OCI-LY7 (cell line): ENCODE data around the gene PALLD.

Experiments
- EZH2phosphoT487 ChIP-seq: fragments of 200-600 bp; sonication (generic); IDR thresholded peaks from 2 replicates; pipeline ENCODE4 v1.6.1; 2018; ENCODE audit warnings: low read depth, borderline replicate concordance, mild to moderate bottlenecking, mixed run types, antibody characterized with exemption, low read length, moderate library complexity, mixed read lengths
- TF ChIP-seq, protein P1 (sequence below): fragments of 200-600 bp; sonication (generic); conservative IDR thresholded peaks from 2 replicates; pipeline ENCODE4 v1.5.1; 2014; ENCODE audit warnings: mild to moderate bottlenecking, antibody characterized with exemption, low read length, moderate library complexity, mixed read lengths

DNA sequence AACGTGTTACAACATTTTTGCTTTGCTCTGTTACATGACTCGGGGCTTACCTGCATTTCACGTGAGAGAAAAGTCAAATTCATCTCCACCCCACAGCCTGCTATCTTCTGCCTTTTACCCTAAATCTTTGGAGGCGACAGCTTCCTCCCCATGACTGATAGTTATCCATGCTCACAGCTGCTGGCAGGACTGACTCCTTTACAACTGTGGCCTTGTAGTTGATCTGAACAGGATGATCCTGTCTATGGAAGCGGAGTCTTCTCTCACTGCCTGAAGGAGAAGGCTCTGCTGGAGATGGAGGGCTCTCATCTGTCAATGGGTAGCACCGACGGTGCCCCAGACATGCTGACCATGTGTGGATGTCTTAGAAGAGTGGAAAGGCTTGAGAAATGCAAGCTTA lies 362.2 kb downstream of the PALLD start:
- TF ChIP-seq, protein P1, sequence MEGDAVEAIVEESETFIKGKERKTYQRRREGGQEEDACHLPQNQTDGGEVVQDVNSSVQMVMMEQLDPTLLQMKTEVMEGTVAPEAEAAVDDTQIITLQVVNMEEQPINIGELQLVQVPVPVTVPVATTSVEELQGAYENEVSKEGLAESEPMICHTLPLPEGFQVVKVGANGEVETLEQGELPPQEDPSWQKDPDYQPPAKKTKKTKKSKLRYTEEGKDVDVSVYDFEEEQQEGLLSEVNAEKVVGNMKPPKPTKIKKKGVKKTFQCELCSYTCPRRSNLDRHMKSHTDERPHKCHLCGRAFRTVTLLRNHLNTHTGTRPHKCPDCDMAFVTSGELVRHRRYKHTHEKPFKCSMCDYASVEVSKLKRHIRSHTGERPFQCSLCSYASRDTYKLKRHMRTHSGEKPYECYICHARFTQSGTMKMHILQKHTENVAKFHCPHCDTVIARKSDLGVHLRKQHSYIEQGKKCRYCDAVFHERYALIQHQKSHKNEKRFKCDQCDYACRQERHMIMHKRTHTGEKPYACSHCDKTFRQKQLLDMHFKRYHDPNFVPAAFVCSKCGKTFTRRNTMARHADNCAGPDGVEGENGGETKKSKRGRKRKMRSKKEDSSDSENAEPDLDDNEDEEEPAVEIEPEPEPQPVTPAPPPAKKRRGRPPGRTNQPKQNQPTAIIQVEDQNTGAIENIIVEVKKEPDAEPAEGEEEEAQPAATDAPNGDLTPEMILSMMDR = no peak
- TF ChIP-seq EZH2phosphoT487 = no peak
